ENCODE results near the gene PTCD1.

- TF ChIP-seq FOXM1 (IDR thresholded peaks at IDR 0.05; ENCODE audit: borderline replicate concordance) (no peak), ARNT (IDR thresholded peaks at IDR 0.05) (no peak)
Observed at GRCh38 chr7:99457050-99457649, 18.6 kb upstream of the PTCD1 start.
